SK-N-SH (cell line): Measurements from ENCODE around the gene RIN3. TPM values are rescaled to one million over a fixed set of nuclear protein-coding genes. Genes with fewer than 3 reads are reported as not detected.

ENCODE experiments used
- CTCF ChIA-PET: fragments of 300-600, 350-600 bp; formaldehyde crosslinking; extraction: SDS; loops from one replicate; lab custom pipeline; 2021; lab: Yijun Ruan, JAX
- POLR2A ChIA-PET: fragments of 350-600 bp; sonication (Branson Sonifier 250); formaldehyde crosslinking; extraction: SDS; loops from one replicate; lab custom pipeline; 2020; ENCODE audit warnings: antibody characterized with exemption, inconsistent platforms; lab: Yijun Ruan, JAX
- DNase-seq: peaks from one replicate; pipeline ENCODE4 v3.0.0; 2012
- H2AFZ ChIP-seq: fragments of 200-600 bp; sonication (generic); 2 replicates; pipeline ENCODE4 v1.8.1; 2016; ENCODE audit warnings: antibody characterized with exemption, mild to moderate bottlenecking, low read depth
- H3F3A ChIP-seq: fragments of 200-600 bp; sonication (generic); replicated peaks from 2 replicates; pipeline ENCODE3; 2016; ENCODE audit warnings: antibody characterized with exemption, mild to moderate bottlenecking; ENCODE audit not compliant: insufficient read depth
- H3K27ac ChIP-seq, 2 experiments: fragments of 200-500 bp in 1 of 2; fragments of 200-600 bp in 1 of 2; sonication (Bioruptor generic) in 1 of 2; sonication (generic), shearing (Covaris generic) in 1 of 2; 2 replicates each; pipeline versions ENCODE4 v1.5.1 to v1.6.1; 2014 to 2016; ENCODE audit warnings: low read depth in 2 of 2, inconsistent platforms in 1 of 2, low read length in 1 of 2, mild to moderate bottlenecking in 1 of 2, mixed read lengths in 1 of 2
- H3K27me3 ChIP-seq: fragments of 200-600 bp; sonication (generic), shearing (Covaris generic); 2 replicates; pipeline ENCODE4 v1.6.1; 2016; ENCODE audit warnings: mixed run types; ENCODE audit not compliant: insufficient read depth
- H3K36me3 ChIP-seq, 2 experiments: fragments of 200-500 bp in 1 of 2; fragments of 200-600 bp in 1 of 2; sonication (Bioruptor generic) in 1 of 2; sonication (generic) in 1 of 2; replicated peaks in 1 of 2; 2 replicates each; pipeline versions ENCODE3 to v1.5.1; 2014 to 2016; ENCODE audit warnings: low read length in 1 of 2, mild to moderate bottlenecking in 1 of 2; ENCODE audit not compliant: insufficient read depth in 2 of 2, control insufficient read depth in 1 of 2
- H3K4me1 ChIP-seq, 2 experiments: fragments of 200-500 bp in 1 of 2; fragments of 200-600 bp in 1 of 2; sonication (Bioruptor generic) in 1 of 2; sonication (generic), shearing (Covaris generic) in 1 of 2; 2 replicates each; pipeline versions ENCODE4 v1.5.1 to v1.6.1; 2014 to 2016; ENCODE audit warnings: low read depth in 1 of 2, low read length in 1 of 2, mixed run types in 1 of 2; ENCODE audit not compliant: insufficient read depth in 2 of 2, control insufficient read depth in 1 of 2
- H3K4me2 ChIP-seq: fragments of 200-600 bp; sonication (generic), shearing (Covaris generic); 2 replicates; pipeline ENCODE4 v1.6.1; 2017; ENCODE audit warnings: mixed run types
- H3K4me3 ChIP-seq, 2 experiments: fragments of 200-500 bp in 1 of 2; fragments of 200-600 bp in 1 of 2; sonication (Bioruptor generic) in 1 of 2; sonication (generic), shearing (Covaris generic) in 1 of 2; 2 replicates each; pipeline versions ENCODE4 v1.5.1 to v1.8.1; 2014 to 2016; ENCODE audit warnings: low read depth in 2 of 2, inconsistent platforms in 1 of 2, low read length in 1 of 2, mild to moderate bottlenecking in 1 of 2, mixed read lengths in 1 of 2, moderate library complexity in 1 of 2
- H3K79me2 ChIP-seq: fragments of 200-600 bp; sonication (generic); 2 replicates; pipeline ENCODE4 v1.8.1; 2017; ENCODE audit warnings: mild to moderate bottlenecking; ENCODE audit not compliant: insufficient read depth
- H3K9ac ChIP-seq: fragments of 200-600 bp; sonication (generic); 2 replicates; pipeline ENCODE4 v1.6.1; 2017; ENCODE audit warnings: mixed run types
- H3K9me2 ChIP-seq: fragments of 200-600 bp; sonication (generic); 2 replicates; pipeline ENCODE4 v1.6.1; 2017; ENCODE audit warnings: mixed run types
- H3K9me3 ChIP-seq: fragments of 200-600 bp; sonication (generic); 2 replicates; pipeline ENCODE4 v1.6.1; 2017; ENCODE audit warnings: mixed run types, mild to moderate bottlenecking, moderate library complexity
- H4K20me1 ChIP-seq: fragments of 200-600 bp; sonication (generic); 2 replicates; pipeline ENCODE4 v1.6.1; 2017; ENCODE audit warnings: mild to moderate bottlenecking, mixed run types; ENCODE audit not compliant: insufficient read depth
- ELF1 ChIP-seq: IDR thresholded peaks from 2 replicates; pipeline ENCODE4 v1.4.0; 2012
- EP300 ChIP-seq, 2 experiments: IDR thresholded peaks; 2 replicates each; pipeline versions ENCODE4 v1.4.0 to v1.6.1; 2012; ENCODE audit warnings: borderline replicate concordance in 1 of 2, low read depth in 1 of 2, low read length in 1 of 2
- FOSL2 ChIP-seq: IDR thresholded peaks from 2 replicates; pipeline ENCODE4 v1.4.0; 2012; ENCODE audit warnings: low read depth, mild to moderate bottlenecking, moderate library complexity, borderline replicate concordance
- IRF3 ChIP-seq: fragments of 150-350 bp; IDR thresholded peaks from 2 replicates; pipeline ENCODE4 v1.6.1; 2016; ENCODE audit warnings: mild to moderate bottlenecking, low read depth, low read length
- MEF2A ChIP-seq: IDR thresholded peaks from 2 replicates; pipeline ENCODE4 v1.4.0; 2012; ENCODE audit warnings: low read depth, borderline replicate concordance
- RCOR1 ChIP-seq: fragments of 150-350 bp; IDR thresholded peaks from 2 replicates; pipeline ENCODE4 v1.6.1; 2017; ENCODE audit warnings: antibody characterized with exemption, low read length
- REST ChIP-seq: IDR thresholded peaks from 2 replicates; pipeline ENCODE4 v1.6.1; 2012; ENCODE audit warnings: mild to moderate bottlenecking, low read depth, low read length, moderate library complexity
- TCF12 ChIP-seq: IDR thresholded peaks from 2 replicates; pipeline ENCODE4 v1.4.0; 2012
- WGBS: methylation state at CpG from one replicate; pipeline ENCODE4 v1.1.6; 2017; ENCODE audit warnings: low lambda C conversion rate; 5-methylcytosine and 5-hydroxymethylcytosine counted together
- polyA plus RNA-seq, 3 experiments: library from polyadenylated mRNA; depleted of rRNA; stranded (reverse); fragments of >200 nt; gene quantifications; 2 replicates each; pipeline ENCODE4 v1.2.3, GENCODE V29; 2012

The RIN3 gene
- polyA plus RNA-seq, 1 of the 3 experiments (the other 2 are of a cell fraction) = 12.4 TPM

- Histone ChIP-seq H3K27ac (no peak overlapping the region), H3K27me3 (no peaks in the 10 kb centered on the region), H3K4me2 (no peak overlapping the region), H3K4me1 (peaks cover 0 to 16% of the 10 kb centered on the region in 2 experiments; a peak in 3 of 4 replicates), H3K9me3 (no peaks in the 10 kb centered on the region), H3K4me3 (no peak overlapping the region), H2AFZ (no peak overlapping the region), H3K36me3 (no peaks in the 10 kb centered on the region), H3K9me2 (no peaks in the 10 kb centered on the region), H3F3A (peaks cover 27% of the 10 kb centered on the region), H3K9ac (no peak overlapping the region), H3K79me2 (peaks cover 52% of the 10 kb centered on the region), H4K20me1 (no peaks in the 10 kb centered on the region)
- no peak for TF ChIP-seq MEF2A
- no peak for TF ChIP-seq IRF3
- ChIA-PET CTCF (interaction anchor here (0.8 to 1.2 kb wide), 2 partner anchors 136 to 142 kb away, joined by 3 read pairs; no protein-coding TSS in a partner anchor), POLR2A (no interaction called here)
- DNase-seq = no peak
- WGBS = 45% methylated on average over 5 of the region's 6 CpGs
Observed at GRCh38 chr14:92544051-92544720, 30.6 kb downstream of the RIN3 start.

- H4K20me1 ChIP-seq = no peaks in the 10 kb centered on the region
- H3K36me3 ChIP-seq = no peaks in the 10 kb centered on the region
- no peak overlapping the region for H3K9ac ChIP-seq
- WGBS = 51% methylated on average over 7 of the region's 7 CpGs
- peaks cover 0 to 3% of the 10 kb centered on the region in 2 experiments; a peak in 1 of 4 replicates for H3K4me1 ChIP-seq
- peak overlapping the region; percentile 53; the same call in 1 of the 2 replicates for H3K4me2 ChIP-seq
- H3K27me3 ChIP-seq = no peaks in the 10 kb centered on the region
- no peak overlapping the region for H2AFZ ChIP-seq
- ChIA-PET CTCF (interaction anchor here (1.0 kb wide), 2 partner anchors 66 to 141 kb away, joined by 3 read pairs; no protein-coding TSS in a partner anchor), POLR2A (no interaction called here)
- peak; percentile 39 for DNase-seq
- H3K4me3 ChIP-seq = no peak overlapping the region
- peaks cover 16% of the 10 kb centered on the region for H3F3A ChIP-seq
- no peaks in the 10 kb centered on the region for H3K9me2 ChIP-seq
- no peaks in the 10 kb centered on the region for H3K9me3 ChIP-seq
- H3K79me2 ChIP-seq = peaks cover 38% of the 10 kb centered on the region
- TF ChIP-seq FOSL2 (0 out of 2 replicates have a peak, but pooled peaks have one; percentile 13), TCF12 (0 out of 2 replicates have a peak, but pooled peaks have one; percentile 12), RCOR1 (no peak)
- H3K27ac ChIP-seq = no peak overlapping the region; a peak in 1 of 4 replicates
Observed at GRCh38 chr14:92546347-92547053, 32.9 kb downstream of the RIN3 start.

GRCh38 chr14:92549105-92549858 is 35.7 kb downstream of the RIN3 start:
- no peaks in the 10 kb centered on the region for H3K9me3 ChIP-seq
- H3K4me2 ChIP-seq = no peak overlapping the region
- no peak overlapping the region for H3K9ac ChIP-seq
- H4K20me1 ChIP-seq = no peaks in the 10 kb centered on the region
- H3K9me2 ChIP-seq = no peaks in the 10 kb centered on the region
- no peak overlapping the region for H3K4me3 ChIP-seq
- peaks cover 12% of the 10 kb centered on the region for H3F3A ChIP-seq
- WGBS = 89% methylated on average over 13 of the region's 17 CpGs
- TF ChIP-seq EP300 (IDR thresholded peaks at IDR 0.05; ENCODE audit: borderline replicate concordance in 1 of 2, low read depth in 1 of 2, low read length in 1 of 2) (no peak), ELF1 (no peak), REST (no peak), IRF3 (no peak)
- no peak for DNase-seq
- H2AFZ ChIP-seq = no peak overlapping the region
- ChIA-PET POLR2A (no interaction called here), CTCF (no interaction called here)
- H3K27ac ChIP-seq = no peak overlapping the region
- H3K36me3 ChIP-seq = no peaks in the 10 kb centered on the region
- no peaks in the 10 kb centered on the region for H3K27me3 ChIP-seq
- H3K79me2 ChIP-seq = peaks cover 25% of the 10 kb centered on the region
- peaks cover 0 to 8% of the 10 kb centered on the region in 2 experiments; a peak in 1 of 4 replicates for H3K4me1 ChIP-seq
